Erythroblast (primary cell): ENCODE measurements around the gene PHACTR2.

Experiments
- GATA1 ChIP-seq: IDR thresholded peaks from 2 replicates; pipeline ENCODE4 v1.6.1; 2011; ENCODE audit warnings: low read depth, mild to moderate bottlenecking, control low read depth, low read length, moderate library complexity
- POLR2A ChIP-seq: IDR thresholded peaks from 2 replicates; pipeline ENCODE4 v1.6.1; 2011; ENCODE audit warnings: mild to moderate bottlenecking, low read length

- TF ChIP-seq POLR2A (no peak), GATA1 (no peak)
These were observed 133.0 kb downstream of the PHACTR2 start for GRCh38 chr6:143810745-143811144.
